Body of pancreas (tissue), 4 donors: ENCODE data around the gene MAJIN.

ENCODE experiments used
- POLR2A ChIP-seq, 3 donors: fragments of 450-650 bp; IDR thresholded peaks; one replicate each; pipeline ENCODE4 v1.6.1; 2016; ENCODE audit warnings: antibody characterized with exemption in 3 of 3, mild to moderate bottlenecking in 2 of 3
- TF ChIP-seq, protein P1 (sequence below), 7 experiments: fragments of 450-650 bp in 4 of 7; fragments of 200-600 bp in 3 of 7; sonication (generic) in 3 of 7; IDR thresholded peaks; one replicate each; pipeline ENCODE4 v1.5.1; 2016 to 2019; ENCODE audit warnings: antibody characterized with exemption in 7 of 7

DNA sequence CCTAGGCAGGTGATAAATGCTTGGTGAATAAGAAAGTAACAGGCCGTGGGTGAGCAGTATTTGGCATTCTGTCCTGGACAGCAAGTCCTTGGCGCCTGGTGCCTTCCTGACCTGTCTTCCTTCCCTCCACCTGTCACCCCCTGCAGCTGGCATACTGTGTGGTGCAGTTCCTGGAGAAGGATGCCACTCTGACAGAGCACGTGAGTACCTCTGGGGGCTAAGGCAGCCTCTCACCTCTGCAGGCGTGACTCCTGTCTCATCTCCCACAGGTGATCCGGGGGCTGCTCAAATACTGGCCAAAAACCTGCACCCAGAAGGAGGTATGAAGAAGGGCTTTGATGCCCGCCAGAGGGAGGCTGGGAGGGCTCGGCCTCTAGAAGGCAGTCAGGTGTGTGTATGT, 40.6 kb downstream of the MAJIN start:
- TF ChIP-seq POLR2A (IDR thresholded peaks at IDR 0.05), result no peak
- TF ChIP-seq, protein P1, sequence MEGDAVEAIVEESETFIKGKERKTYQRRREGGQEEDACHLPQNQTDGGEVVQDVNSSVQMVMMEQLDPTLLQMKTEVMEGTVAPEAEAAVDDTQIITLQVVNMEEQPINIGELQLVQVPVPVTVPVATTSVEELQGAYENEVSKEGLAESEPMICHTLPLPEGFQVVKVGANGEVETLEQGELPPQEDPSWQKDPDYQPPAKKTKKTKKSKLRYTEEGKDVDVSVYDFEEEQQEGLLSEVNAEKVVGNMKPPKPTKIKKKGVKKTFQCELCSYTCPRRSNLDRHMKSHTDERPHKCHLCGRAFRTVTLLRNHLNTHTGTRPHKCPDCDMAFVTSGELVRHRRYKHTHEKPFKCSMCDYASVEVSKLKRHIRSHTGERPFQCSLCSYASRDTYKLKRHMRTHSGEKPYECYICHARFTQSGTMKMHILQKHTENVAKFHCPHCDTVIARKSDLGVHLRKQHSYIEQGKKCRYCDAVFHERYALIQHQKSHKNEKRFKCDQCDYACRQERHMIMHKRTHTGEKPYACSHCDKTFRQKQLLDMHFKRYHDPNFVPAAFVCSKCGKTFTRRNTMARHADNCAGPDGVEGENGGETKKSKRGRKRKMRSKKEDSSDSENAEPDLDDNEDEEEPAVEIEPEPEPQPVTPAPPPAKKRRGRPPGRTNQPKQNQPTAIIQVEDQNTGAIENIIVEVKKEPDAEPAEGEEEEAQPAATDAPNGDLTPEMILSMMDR (IDR thresholded peaks at IDR 0.05), result no peak
